DOHH2 (cell line): ENCODE results near the gene ITPR2.

Source experiments
- H3F3A ChIP-seq: fragments of 200-600 bp; sonication (generic), shearing (Covaris generic); 2 replicates; pipeline ENCODE4 v1.6.0; 2016; ENCODE audit warnings: antibody characterized with exemption, mild to moderate bottlenecking; ENCODE audit not compliant: control insufficient read depth, insufficient read depth
- H3K27ac ChIP-seq: fragments of 200-600 bp; sonication (generic); 2 replicates; pipeline ENCODE4 v1.5.1; 2014; ENCODE audit warnings: low read depth, mild to moderate bottlenecking, low read length, moderate library complexity
- H3K27me3 ChIP-seq: fragments of 200-600 bp; sonication (generic); 2 replicates; pipeline ENCODE4 v1.6.1; 2014; ENCODE audit warnings: mild to moderate bottlenecking, low read length, mixed read lengths; ENCODE audit not compliant: control insufficient read depth
- H3K36me3 ChIP-seq: fragments of 200-600 bp; sonication (generic); 2 replicates; pipeline ENCODE4 v1.6.1; 2014; ENCODE audit warnings: mild to moderate bottlenecking, low read length, moderate library complexity, mixed read lengths; ENCODE audit not compliant: control insufficient read depth
- H3K4me1 ChIP-seq: fragments of 200-600 bp; sonication (generic); 2 replicates; pipeline ENCODE4 v1.6.1; 2014; ENCODE audit warnings: mild to moderate bottlenecking, low read length, mixed read lengths; ENCODE audit not compliant: control insufficient read depth
- H3K4me2 ChIP-seq: fragments of 200-600 bp; sonication (generic); 2 replicates; pipeline ENCODE4 v1.6.0; 2014; ENCODE audit warnings: mild to moderate bottlenecking, low read length, moderate library complexity
- H3K4me3 ChIP-seq: fragments of 200-600 bp; sonication (generic); 2 replicates; pipeline ENCODE4 v1.5.1; 2014; ENCODE audit warnings: mild to moderate bottlenecking, low read length, mixed read lengths
- H3K79me2 ChIP-seq: fragments of 200-600 bp; sonication (generic); 2 replicates; pipeline ENCODE4 v1.6.1; 2014; ENCODE audit warnings: mild to moderate bottlenecking, low read length, mixed read lengths; ENCODE audit not compliant: control insufficient read depth
- H3K9me2 ChIP-seq: fragments of 200-600 bp; sonication (generic); replicated peaks from 2 replicates; pipeline ENCODE4 v1.6.1; 2014; ENCODE audit warnings: mild to moderate bottlenecking, low read length, mixed read lengths; ENCODE audit not compliant: control insufficient read depth
- H3K9me3 ChIP-seq: fragments of 200-600 bp; sonication (generic); 2 replicates; pipeline ENCODE4 v1.6.1; 2014; ENCODE audit warnings: antibody characterized with exemption, low read length, mixed read lengths; ENCODE audit not compliant: control insufficient read depth, insufficient read depth
- H4K20me1 ChIP-seq: fragments of 200-600 bp; sonication (generic); 2 replicates; pipeline ENCODE4 v1.6.0; 2014; ENCODE audit warnings: low read depth, mild to moderate bottlenecking, antibody characterized with exemption, low read length, moderate library complexity; ENCODE audit not compliant: control insufficient read depth, insufficient read depth
- EZH2phosphoT487 ChIP-seq: fragments of 200-600 bp; sonication (generic); IDR thresholded peaks from 2 replicates; pipeline ENCODE4 v1.6.1; 2017; ENCODE audit warnings: borderline replicate concordance, mild to moderate bottlenecking, antibody characterized with exemption, low read length, moderate library complexity, mixed read lengths
- TF ChIP-seq, protein P1 (sequence below): fragments of 200-600 bp; sonication (generic); IDR thresholded peaks from one replicate; pipeline ENCODE4 v1.5.1; 2014; ENCODE audit warnings: antibody characterized with exemption, mild to moderate bottlenecking, low read depth, low read length; ENCODE audit not compliant: poor library complexity, severe bottlenecking

ITPR2 gene

GRCh38 chr12:26737487-26738030 lies 95.4 kb downstream of the ITPR2 start:
- no peak overlapping the region for H3K27ac ChIP-seq
- H3K4me2 ChIP-seq, result no peak overlapping the region
- H3F3A ChIP-seq, result 0 out of 2 replicates have a peak, but pooled peaks cover under 1% of the 10 kb centered on the region
- peaks cover 21% of the 10 kb centered on the region for H3K79me2 ChIP-seq
- peaks cover 37% of the 10 kb centered on the region for H3K4me1 ChIP-seq
- H3K36me3 ChIP-seq, result peaks cover 7% of the 10 kb centered on the region
- H4K20me1 ChIP-seq, result no peaks in the 10 kb centered on the region
- no peak for TF ChIP-seq EZH2phosphoT487
- TF ChIP-seq, protein P1, sequence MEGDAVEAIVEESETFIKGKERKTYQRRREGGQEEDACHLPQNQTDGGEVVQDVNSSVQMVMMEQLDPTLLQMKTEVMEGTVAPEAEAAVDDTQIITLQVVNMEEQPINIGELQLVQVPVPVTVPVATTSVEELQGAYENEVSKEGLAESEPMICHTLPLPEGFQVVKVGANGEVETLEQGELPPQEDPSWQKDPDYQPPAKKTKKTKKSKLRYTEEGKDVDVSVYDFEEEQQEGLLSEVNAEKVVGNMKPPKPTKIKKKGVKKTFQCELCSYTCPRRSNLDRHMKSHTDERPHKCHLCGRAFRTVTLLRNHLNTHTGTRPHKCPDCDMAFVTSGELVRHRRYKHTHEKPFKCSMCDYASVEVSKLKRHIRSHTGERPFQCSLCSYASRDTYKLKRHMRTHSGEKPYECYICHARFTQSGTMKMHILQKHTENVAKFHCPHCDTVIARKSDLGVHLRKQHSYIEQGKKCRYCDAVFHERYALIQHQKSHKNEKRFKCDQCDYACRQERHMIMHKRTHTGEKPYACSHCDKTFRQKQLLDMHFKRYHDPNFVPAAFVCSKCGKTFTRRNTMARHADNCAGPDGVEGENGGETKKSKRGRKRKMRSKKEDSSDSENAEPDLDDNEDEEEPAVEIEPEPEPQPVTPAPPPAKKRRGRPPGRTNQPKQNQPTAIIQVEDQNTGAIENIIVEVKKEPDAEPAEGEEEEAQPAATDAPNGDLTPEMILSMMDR, result no peak
- H3K4me3 ChIP-seq, result no peak overlapping the region
- no peaks in the 10 kb centered on the region for H3K27me3 ChIP-seq
- H3K9me3 ChIP-seq, result peaks cover 10% of the 10 kb centered on the region; the same call in 1 of the 2 replicates
- no peaks in the 10 kb centered on the region for H3K9me2 ChIP-seq

- no peaks in the 10 kb centered on the region for H4K20me1 ChIP-seq
- H3K36me3 ChIP-seq, result peaks cover 7% of the 10 kb centered on the region
- H3K27me3 ChIP-seq, result no peaks in the 10 kb centered on the region
- no peak overlapping the region for H3K4me2 ChIP-seq
- TF ChIP-seq, protein P1, result no peak
- TF ChIP-seq EZH2phosphoT487, result no peak
- peaks cover 18% of the 10 kb centered on the region for H3K79me2 ChIP-seq
- no peak overlapping the region for H3K4me3 ChIP-seq
- H3K9me3 ChIP-seq, result peaks cover 10% of the 10 kb centered on the region; the same call in 1 of the 2 replicates
- H3K27ac ChIP-seq, result no peak overlapping the region
- peaks cover 45% of the 10 kb centered on the region for H3K4me1 ChIP-seq
- H3K9me2 ChIP-seq, result no peaks in the 10 kb centered on the region
- peaks cover 5% of the 10 kb centered on the region; the same call in 1 of the 2 replicates for H3F3A ChIP-seq
These were observed 96.2 kb downstream of the ITPR2 start for GRCh38 chr12:26736563-26737486.

DNA sequence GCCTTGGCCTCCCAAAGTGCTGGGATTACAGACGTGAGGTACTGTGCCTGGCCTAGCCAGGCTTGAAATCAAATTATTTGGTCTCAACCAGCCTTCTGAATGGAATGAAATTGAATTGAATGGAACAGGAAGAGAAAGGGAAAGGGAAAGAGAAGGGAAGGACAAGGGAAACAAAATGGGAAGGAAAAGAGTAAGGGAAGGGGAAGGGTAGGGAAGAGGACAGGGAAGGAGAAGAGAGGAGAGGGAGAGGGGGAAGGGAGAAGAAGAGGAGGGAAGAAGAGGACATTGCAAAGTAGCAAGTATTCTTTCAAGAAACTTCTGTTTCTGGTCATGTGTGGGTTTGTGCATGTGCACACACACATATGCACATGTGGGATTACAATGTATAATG lies 97.8 kb downstream of the ITPR2 start:
- H3K4me1 ChIP-seq, result peaks cover 60% of the 10 kb centered on the region
- H3K4me3 ChIP-seq, result no peak overlapping the region
- no peak overlapping the region for H3K27ac ChIP-seq
- no peak overlapping the region for H3K4me2 ChIP-seq
- peaks cover 24% of the 10 kb centered on the region for H3K79me2 ChIP-seq
- H4K20me1 ChIP-seq, result no peaks in the 10 kb centered on the region
- peaks cover 5% of the 10 kb centered on the region; the same call in 1 of the 2 replicates for H3F3A ChIP-seq
- peaks cover 8% of the 10 kb centered on the region; the same call in 1 of the 2 replicates for H3K9me3 ChIP-seq
- peaks cover 7% of the 10 kb centered on the region for H3K36me3 ChIP-seq
- H3K27me3 ChIP-seq, result no peaks in the 10 kb centered on the region
- no peak for TF ChIP-seq EZH2phosphoT487
- TF ChIP-seq, protein P1, result no peak
- H3K9me2 ChIP-seq, result no peaks in the 10 kb centered on the region
